ENCODE data around the gene SNTG2. TPM values are rescaled to one million over a fixed set of nuclear protein-coding genes. Genes with fewer than 3 reads are reported as not detected.

SNTG2 gene
- total RNA-seq, 4 donors from 2014 or later: 0.99 to 3.9 (median 2.3) TPM

- Histone ChIP-seq H3K9me3 (no peaks in the 10 kb centered on the region), H3K4me3 (no peak overlapping the region), H3K36me3 (no peaks in the 10 kb centered on the region), H3K27ac (no peak overlapping the region), H3K4me1 (no peaks in the 10 kb centered on the region), H3K27me3 (no peaks in the 10 kb centered on the region)
- no peak for DNase-seq (ENCODE audit: low spot score in 2 of 2)
- 95% methylated on average over 22 of the region's 23 CpGs for WGBS
- TF ChIP-seq POLR2A (IDR thresholded peaks at IDR 0.05) (no peak), POLR2AphosphoS5 (IDR thresholded peaks at IDR 0.05) (no peak), EP300 (IDR thresholded peaks at IDR 0.05) (no peak)
- TF ChIP-seq, protein P1, sequence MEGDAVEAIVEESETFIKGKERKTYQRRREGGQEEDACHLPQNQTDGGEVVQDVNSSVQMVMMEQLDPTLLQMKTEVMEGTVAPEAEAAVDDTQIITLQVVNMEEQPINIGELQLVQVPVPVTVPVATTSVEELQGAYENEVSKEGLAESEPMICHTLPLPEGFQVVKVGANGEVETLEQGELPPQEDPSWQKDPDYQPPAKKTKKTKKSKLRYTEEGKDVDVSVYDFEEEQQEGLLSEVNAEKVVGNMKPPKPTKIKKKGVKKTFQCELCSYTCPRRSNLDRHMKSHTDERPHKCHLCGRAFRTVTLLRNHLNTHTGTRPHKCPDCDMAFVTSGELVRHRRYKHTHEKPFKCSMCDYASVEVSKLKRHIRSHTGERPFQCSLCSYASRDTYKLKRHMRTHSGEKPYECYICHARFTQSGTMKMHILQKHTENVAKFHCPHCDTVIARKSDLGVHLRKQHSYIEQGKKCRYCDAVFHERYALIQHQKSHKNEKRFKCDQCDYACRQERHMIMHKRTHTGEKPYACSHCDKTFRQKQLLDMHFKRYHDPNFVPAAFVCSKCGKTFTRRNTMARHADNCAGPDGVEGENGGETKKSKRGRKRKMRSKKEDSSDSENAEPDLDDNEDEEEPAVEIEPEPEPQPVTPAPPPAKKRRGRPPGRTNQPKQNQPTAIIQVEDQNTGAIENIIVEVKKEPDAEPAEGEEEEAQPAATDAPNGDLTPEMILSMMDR (IDR thresholded peaks at IDR 0.05): no peak
Measured at GRCh38 chr2:1307670-1308069, 357.0 kb downstream of the SNTG2 start.

DNA sequence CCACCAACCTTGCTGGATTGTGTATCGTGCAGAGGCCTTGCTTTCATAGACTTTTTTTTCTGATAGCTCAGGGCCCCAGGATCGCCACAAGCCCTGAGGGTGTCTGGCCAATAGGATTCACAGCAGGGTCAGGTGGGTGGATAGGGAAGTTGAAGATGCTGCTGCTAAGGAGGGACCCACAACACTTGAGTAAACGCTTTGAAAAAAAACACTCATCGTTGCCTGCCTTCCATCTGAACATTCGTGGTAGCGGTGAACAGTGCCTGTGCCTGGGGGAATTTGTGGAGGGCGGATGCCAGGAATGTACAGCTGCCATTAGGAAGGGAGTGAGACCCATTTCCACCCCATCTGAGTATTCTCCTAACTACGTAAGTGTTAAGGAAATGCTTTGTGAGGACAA, 358.0 kb downstream of the SNTG2 start:
- H3K9me3 ChIP-seq: no peaks in the 10 kb centered on the region
- no peak overlapping the region for H3K4me3 ChIP-seq
- TF ChIP-seq POLR2AphosphoS5 (IDR thresholded peaks at IDR 0.05): no peak
- no peak for TF ChIP-seq POLR2A (IDR thresholded peaks at IDR 0.05)
- TF ChIP-seq, protein P1 (IDR thresholded peaks at IDR 0.05): no peak
- no peak for TF ChIP-seq EP300 (IDR thresholded peaks at IDR 0.05)
- H3K36me3 ChIP-seq: no peaks in the 10 kb centered on the region
- H3K4me1 ChIP-seq: no peaks in the 10 kb centered on the region
- no peak for DNase-seq (ENCODE audit: low spot score in 2 of 2)
- no peaks in the 10 kb centered on the region for H3K27me3 ChIP-seq
- no peak overlapping the region for H3K27ac ChIP-seq
- WGBS: 74% methylated on average over 8 of the region's 8 CpGs

- Histone ChIP-seq H3K4me3 (no peak overlapping the region), H3K9me3 (no peaks in the 10 kb centered on the region), H3K27me3 (no peaks in the 10 kb centered on the region), H3K27ac (no peak overlapping the region), H3K36me3 (no peaks in the 10 kb centered on the region), H3K4me1 (no peaks in the 10 kb centered on the region)
- 91% methylated on average over 3 of the region's 3 CpGs for WGBS
- no peak for DNase-seq (ENCODE audit: low spot score in 2 of 2)
- no peak for TF ChIP-seq POLR2A (IDR thresholded peaks at IDR 0.05)
- TF ChIP-seq EP300 (IDR thresholded peaks at IDR 0.05): no peak
- TF ChIP-seq, protein P1 (IDR thresholded peaks at IDR 0.05): no peak
- no peak for TF ChIP-seq POLR2AphosphoS5 (IDR thresholded peaks at IDR 0.05)
Measured at GRCh38 chr2:1309507-1309906, 358.9 kb downstream of the SNTG2 start.

GRCh38 chr2:1310202-1310601, 359.6 kb downstream of the SNTG2 start:
- TF ChIP-seq POLR2AphosphoS5 (IDR thresholded peaks at IDR 0.05) (no peak), POLR2A (IDR thresholded peaks at IDR 0.05) (no peak), EP300 (IDR thresholded peaks at IDR 0.05) (no peak)
- TF ChIP-seq, protein P1 (IDR thresholded peaks at IDR 0.05): no peak
- Histone ChIP-seq H3K27ac (no peak overlapping the region), H3K4me1 (no peaks in the 10 kb centered on the region), H3K9me3 (no peaks in the 10 kb centered on the region), H3K36me3 (no peaks in the 10 kb centered on the region), H3K4me3 (no peak overlapping the region), H3K27me3 (no peaks in the 10 kb centered on the region)
- DNase-seq (ENCODE audit: low spot score in 2 of 2): no peak
- WGBS: 67% methylated on average over 1 of the region's 7 CpGs

- TF ChIP-seq POLR2A (IDR thresholded peaks at IDR 0.05): no peak
- no peak for TF ChIP-seq POLR2AphosphoS5 (IDR thresholded peaks at IDR 0.05)
- TF ChIP-seq, protein P1 (IDR thresholded peaks at IDR 0.05): no peak
- TF ChIP-seq EP300 (IDR thresholded peaks at IDR 0.05): no peak
- Histone ChIP-seq H3K36me3 (no peaks in the 10 kb centered on the region), H3K4me3 (no peak overlapping the region), H3K27me3 (no peaks in the 10 kb centered on the region), H3K9me3 (no peaks in the 10 kb centered on the region), H3K27ac (no peak overlapping the region), H3K4me1 (no peaks in the 10 kb centered on the region)
- DNase-seq (ENCODE audit: low spot score in 2 of 2): peak in 1 of 2 donors; percentile 53
- 89% methylated on average over 10 of the region's 10 CpGs for WGBS
Measured at GRCh38 chr2:1310866-1311265, 360.2 kb downstream of the SNTG2 start.
